Fibroblast of the aortic adventitia (primary cell): Measurements from ENCODE around the gene NEDD4L. TPM values are rescaled to one million over a fixed set of nuclear protein-coding genes. Genes with fewer than 3 reads are reported as not detected.
"Not testable (repeated sequence)": the region's sequence is repeated elsewhere in the genome, so short reads cannot be mapped to it uniquely, and the experiment has no call there.

ENCODE experiments used
- DNase-seq: peaks from one replicate; pipeline ENCODE4 v3.0.0-alpha.2; 2010; ENCODE audit warnings: low read depth
- H3K4me3 ChIP-seq: 2 replicates; pipeline ENCODE4 v1.5.1; 2011; ENCODE audit warnings: low read depth, mild to moderate bottlenecking, control low read depth, low read length, moderate library complexity
- CTCF ChIP-seq: IDR thresholded peaks from 2 replicates; pipeline ENCODE4 v1.5.1; 2011; ENCODE audit warnings: mild to moderate bottlenecking, low read length, control low read depth, inconsistent platforms; ENCODE audit not compliant: insufficient read depth
- total RNA-seq: library from RNA; depleted of rRNA; stranded (reverse); fragments of >200 nt; gene quantifications from 2 replicates; pipeline ENCODE4 v1.2.3, GENCODE V29; 2012; ENCODE audit warnings: low replicate concordance

Gene NEDD4L
- total RNA-seq, 1 donor: 22.2 TPM

GRCh38 chr18:58375051-58375450 lies 331.0 kb downstream of the NEDD4L start:
- no peak for DNase-seq
- H3K4me3 ChIP-seq: no peak overlapping the region
- no peak for TF ChIP-seq CTCF

- TF ChIP-seq CTCF: no peak
- H3K4me3 ChIP-seq: no peak overlapping the region
- DNase-seq: no peak
Measured at GRCh38 chr18:58378411-58379379, 334.7 kb downstream of the NEDD4L start.

- no peak overlapping the region for H3K4me3 ChIP-seq
- no peak for DNase-seq
- TF ChIP-seq CTCF: no peak
Measured at GRCh38 chr18:58379443-58379842, 335.4 kb downstream of the NEDD4L start.

- not testable (repeated sequence) for DNase-seq, H3K4me3 ChIP-seq
Measured at GRCh38 chr18:58380113-58380512, 336.1 kb downstream of the NEDD4L start.

- DNase-seq: no peak
- TF ChIP-seq CTCF: no peak
- H3K4me3 ChIP-seq: no peak overlapping the region
Measured at GRCh38 chr18:58381676-58382411, 337.8 kb downstream of the NEDD4L start.

- TF ChIP-seq CTCF: no peak
- no peak for DNase-seq
Measured at GRCh38 chr18:58382446-58382845, 338.4 kb downstream of the NEDD4L start.

GRCh38 chr18:58385472-58385871 lies 341.4 kb downstream of the NEDD4L start:
- TF ChIP-seq CTCF: no peak
- no peak for DNase-seq

More at GRCh38 chr18:58382446-58382845, 338.4 kb downstream of the NEDD4L start:
- no peak overlapping the region for H3K4me3 ChIP-seq

More at GRCh38 chr18:58385472-58385871, 341.4 kb downstream of the NEDD4L start:
- H3K4me3 ChIP-seq: no peak overlapping the region
